ENCODE measurements around the gene FOLR2.

DNA sequence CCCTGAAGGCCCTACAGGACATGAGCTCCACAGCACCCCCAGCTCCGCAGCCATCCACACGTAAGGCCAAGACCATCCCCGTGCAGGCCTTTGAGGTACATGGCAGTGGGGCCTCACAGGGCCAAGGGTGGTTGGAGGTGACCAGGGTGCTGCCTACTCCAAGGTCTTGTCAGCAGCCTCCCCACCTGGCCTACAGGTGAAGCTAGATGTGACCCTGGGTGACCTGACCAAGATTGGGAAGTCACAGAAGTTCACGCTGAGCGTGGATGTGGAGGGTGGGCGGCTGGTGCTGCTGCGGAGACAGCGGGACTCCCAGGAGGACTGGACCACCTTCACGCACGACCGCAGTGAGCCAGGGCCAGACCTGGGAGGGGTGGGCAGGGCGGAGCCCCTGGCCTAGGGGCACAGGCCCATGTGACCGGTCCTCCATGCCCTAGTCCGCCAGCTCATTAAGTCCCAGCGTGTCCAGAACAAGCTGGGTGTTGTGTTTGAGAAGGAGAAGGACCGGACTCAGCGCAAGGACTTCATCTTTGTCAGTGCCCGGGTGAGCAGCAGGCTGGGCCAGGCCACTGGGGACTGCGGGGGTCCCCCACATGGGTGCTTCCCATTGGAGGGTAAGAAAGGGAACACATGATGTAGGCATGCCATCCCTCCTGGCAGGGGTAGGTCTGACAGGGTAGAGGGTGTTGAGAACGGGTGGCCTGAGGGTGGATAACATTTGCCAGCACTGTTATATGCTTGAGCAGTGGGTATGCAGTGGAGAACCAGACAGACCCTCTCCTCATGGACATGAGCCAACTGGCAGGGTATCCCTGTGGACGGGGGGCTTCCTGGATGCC, 13.6 kb downstream of the FOLR2 start:
- TF ChIP-seq, protein P1, sequence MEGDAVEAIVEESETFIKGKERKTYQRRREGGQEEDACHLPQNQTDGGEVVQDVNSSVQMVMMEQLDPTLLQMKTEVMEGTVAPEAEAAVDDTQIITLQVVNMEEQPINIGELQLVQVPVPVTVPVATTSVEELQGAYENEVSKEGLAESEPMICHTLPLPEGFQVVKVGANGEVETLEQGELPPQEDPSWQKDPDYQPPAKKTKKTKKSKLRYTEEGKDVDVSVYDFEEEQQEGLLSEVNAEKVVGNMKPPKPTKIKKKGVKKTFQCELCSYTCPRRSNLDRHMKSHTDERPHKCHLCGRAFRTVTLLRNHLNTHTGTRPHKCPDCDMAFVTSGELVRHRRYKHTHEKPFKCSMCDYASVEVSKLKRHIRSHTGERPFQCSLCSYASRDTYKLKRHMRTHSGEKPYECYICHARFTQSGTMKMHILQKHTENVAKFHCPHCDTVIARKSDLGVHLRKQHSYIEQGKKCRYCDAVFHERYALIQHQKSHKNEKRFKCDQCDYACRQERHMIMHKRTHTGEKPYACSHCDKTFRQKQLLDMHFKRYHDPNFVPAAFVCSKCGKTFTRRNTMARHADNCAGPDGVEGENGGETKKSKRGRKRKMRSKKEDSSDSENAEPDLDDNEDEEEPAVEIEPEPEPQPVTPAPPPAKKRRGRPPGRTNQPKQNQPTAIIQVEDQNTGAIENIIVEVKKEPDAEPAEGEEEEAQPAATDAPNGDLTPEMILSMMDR (IDR thresholded peaks at IDR 0.05) = no peak
- TF ChIP-seq POLR2A (IDR thresholded peaks at IDR 0.05) = no peak

Measured in right lobe of liver (tissue), 4 donors.